Psoas muscle (tissue), 8 donors: Measurements from ENCODE around the gene SIL1. TPM values are rescaled to one million over a fixed set of nuclear protein-coding genes. Genes with fewer than 3 reads are reported as not detected.
"Not testable (repeated sequence)": the region's sequence is repeated elsewhere in the genome, so short reads cannot be mapped to it uniquely, and the experiment has no call there.

Source experiments
- ATAC-seq, 4 donors: fragments of 200-7000 bp; cut with Tn5 transposase; one replicate each; pipeline ENCODE4 v1.9.1; 2020; ENCODE audit warnings: moderate library complexity in 3 of 4, mild to moderate bottlenecking in 2 of 4
- DNase-seq, 2 donors: peaks; one replicate each; pipeline ENCODE4 v3.0.0-alpha.2; 2020
- H3K27ac ChIP-seq: fragments of 200-600 bp; one replicate; pipeline ENCODE4 v1.8.0; 2022
- H3K27me3 ChIP-seq, 3 donors: fragments of 200-600 bp in 1 of 3; one replicate each; pipeline versions ENCODE4 v1.6.1 to v1.8.0; 2013 to 2022; ENCODE audit warnings: low read length in 2 of 3, mild to moderate bottlenecking in 2 of 3, moderate library complexity in 1 of 3; ENCODE audit not compliant: insufficient read depth in 3 of 3
- H3K36me3 ChIP-seq, 2 donors: fragments of 200-600 bp in 1 of 2; one replicate each; pipeline versions ENCODE4 v1.6.1 to v1.8.0; 2013 to 2022; ENCODE audit warnings: low read depth in 1 of 2, mild to moderate bottlenecking in 1 of 2, moderate library complexity in 1 of 2; ENCODE audit not compliant: insufficient read depth in 1 of 2
- H3K4me1 ChIP-seq: fragments of 200-600 bp; one replicate; pipeline ENCODE4 v1.8.0; 2022
- H3K4me3 ChIP-seq: fragments of 200-600 bp; one replicate; pipeline ENCODE4 v1.8.0; 2022; ENCODE audit warnings: mild to moderate bottlenecking
- H3K9me3 ChIP-seq: fragments of 200-600 bp; one replicate; pipeline ENCODE4 v1.8.0; 2022
- CTCF ChIP-seq: fragments of 200-600 bp; IDR thresholded peaks from one replicate; pipeline ENCODE4 v1.8.0; 2022; ENCODE audit warnings: antibody characterized with exemption
- WGBS, 3 donors: extraction: QIAGEN DNeasy Blood & Tissue Kit; methylation state at CpG; one replicate each; pipeline versions ENCODE4 v1.1.6 to v1.1.7; 2013; 5-methylcytosine and 5-hydroxymethylcytosine counted together
- intact Hi-C, 2 donors: fragments of 100-400 bp; cut with DNase I; formaldehyde crosslinking; loops; one replicate each; pipeline versions ENCODE4 v1.11.0 to v1.14.2; 2022
- polyA plus RNA-seq, 3 donors: library from polyadenylated mRNA; stranded (reverse); fragments of 200-250 nt; gene quantifications; one replicate each; pipeline ENCODE4 v1.2.3, GENCODE V29; 2013
- total RNA-seq, 4 donors: library from RNA; stranded (reverse); fragmentation: NEBNext Ultra II Directional in 2 of 4; extraction: Animal tissue kit (Norgen Biotek cat#: 25700) in 2 of 4; gene quantifications; one replicate each; pipeline versions ENCODE4 v1.2.1 to v1.2.4, GENCODE V29; 2021 to 2023
- donor health status: healthy with polysubstance abuse.
- donor health status: DM: no; HTN: no; CAD: no; lungs with moderate emphysema.
- donor health status: Bipolar disorder and iron deficiency.
- donor health status: healthy.
- donor health status: DM: yes; HTN: yes; CAD: no.
- donor health status: DM: no; HTN: no; CAD: no.
- donor health status: DM: no; HTN: no; CAD: no.
- donor health status: DM: yes; HTN: yes; CAD: no.

The SIL1 gene
- total and polyA plus RNA-seq, 7 donors = 27.1 to 52.9 (median 41.0) TPM

GRCh38 chr5:139180850-139181249, 17.3 kb downstream of the SIL1 start:
- H3K36me3 ChIP-seq = no peaks in the 10 kb centered on the region
- TF ChIP-seq CTCF = no peak
- H3K4me1 ChIP-seq = peaks cover 80% of the 10 kb centered on the region
- H3K27ac ChIP-seq = no peak overlapping the region
- no peaks in the 10 kb centered on the region for H3K9me3 ChIP-seq
- ATAC-seq (no peak), DNase-seq (no peak)
- H3K27me3 ChIP-seq = no peaks in the 10 kb centered on the region
- no peak overlapping the region for H3K4me3 ChIP-seq
- 21 to 44% (median 21%) methylated on average over 1 of the region's 1 CpG for WGBS, 3 donors
- intact Hi-C loops = loop anchor here in 1 of 2 donors (5.0 kb wide), 1 partner anchor 44 kb away; no protein-coding TSS in a partner anchor

- intact Hi-C loops = loop anchor here in 1 of 2 donors (2.0 to 5.0 kb wide), 2 partner anchors 17 to 43 kb away; no protein-coding TSS in a partner anchor
- H3K36me3 ChIP-seq, H3K4me3 ChIP-seq, ATAC-seq, H3K9me3 ChIP-seq, H3K27me3 ChIP-seq, DNase-seq: not testable (repeated sequence)
- Histone ChIP-seq H3K4me1 (peaks cover 71% of the 10 kb centered on the region), H3K27ac (peak overlapping the region; percentile 86)
- WGBS, 3 donors = 65 to 77% (median 67%) methylated on average over 7 to 8 of the region's 8 CpGs
These were observed 18.2 kb downstream of the SIL1 start for GRCh38 chr5:139179778-139180513.

GRCh38 chr5:139178935-139179334, 19.2 kb downstream of the SIL1 start:
- WGBS, 3 donors = 27 to 43% (median 42%) methylated on average over 1 of the region's 1 CpG
- peak overlapping the region; percentile 86 for H3K27ac ChIP-seq

GRCh38 chr5:139178589-139178917, 19.6 kb downstream of the SIL1 start:
- Histone ChIP-seq H3K4me1 (peaks cover 58% of the 10 kb centered on the region), H3K4me3 (no peak overlapping the region), H3K36me3 (no peaks in the 10 kb centered on the region), H3K27ac (peak overlapping the region; percentile 86), H3K9me3 (no peaks in the 10 kb centered on the region), H3K27me3 (no peaks in the 10 kb centered on the region)
- no peak for ATAC-seq
- no peak for DNase-seq
- 17 to 34% (median 26%) methylated on average over 3 of the region's 3 CpGs for WGBS, 3 donors
- TF ChIP-seq CTCF = no peak
- intact Hi-C loops = loop anchor here in 1 of 2 donors (2.0 kb wide), 1 partner anchor 18 kb away; no protein-coding TSS in a partner anchor

More at GRCh38 chr5:139178935-139179334, 19.2 kb downstream of the SIL1 start:
- no peak for DNase-seq
- no peak for ATAC-seq
- no peak for TF ChIP-seq CTCF
- H3K27me3 ChIP-seq = no peaks in the 10 kb centered on the region
- H3K36me3 ChIP-seq = no peaks in the 10 kb centered on the region
- intact Hi-C loops = loop anchor here in 1 of 2 donors (2.0 kb wide), 1 partner anchor 18 kb away; no protein-coding TSS in a partner anchor
- H3K9me3 ChIP-seq = no peaks in the 10 kb centered on the region
- no peak overlapping the region for H3K4me3 ChIP-seq
- peaks cover 61% of the 10 kb centered on the region for H3K4me1 ChIP-seq

GRCh38 chr5:139177809-139178588, 20.2 kb downstream of the SIL1 start:
- no peaks in the 10 kb centered on the region for H3K36me3 ChIP-seq
- ATAC-seq = peak; percentile 93 to 97 (median 96)
- no peaks in the 10 kb centered on the region for H3K9me3 ChIP-seq
- intact Hi-C loops = loop anchor here in 1 of 2 donors (2.0 kb wide), 1 partner anchor 19 kb away; no protein-coding TSS in a partner anchor
- WGBS, 3 donors = 21 to 31% (median 27%) methylated on average over 1 of the region's 1 CpG
- DNase-seq = peak; percentile 75 to 92
- peak overlapping the region; percentile 86 for H3K27ac ChIP-seq
- H3K27me3 ChIP-seq = no peaks in the 10 kb centered on the region
- no peak for TF ChIP-seq CTCF
- peaks cover 53% of the 10 kb centered on the region for H3K4me1 ChIP-seq
- H3K4me3 ChIP-seq = no peak overlapping the region

- intact Hi-C loops = not testable (repeated sequence)
These were observed 20.9 kb downstream of the SIL1 start for GRCh38 chr5:139177281-139177680.

GRCh38 chr5:139174382-139174781, 23.8 kb downstream of the SIL1 start:
- intact Hi-C loops, H3K36me3 ChIP-seq, H3K4me3 ChIP-seq, H3K27me3 ChIP-seq, ATAC-seq, H3K27ac ChIP-seq, H3K9me3 ChIP-seq, DNase-seq: not testable (repeated sequence)
- peaks cover 20% of the 10 kb centered on the region for H3K4me1 ChIP-seq
- WGBS, 3 donors = 95 to 100% (median 100%) methylated on average over 1 of the region's 1 CpG

More at GRCh38 chr5:139177281-139177680, 20.9 kb downstream of the SIL1 start:
- Histone ChIP-seq H3K4me1 (peaks cover 47% of the 10 kb centered on the region), H3K27ac (peak overlapping the region; percentile 86)
- 37 to 68% (median 41%) methylated on average over 9 of the region's 9 CpGs for WGBS, 3 donors
- DNase-seq (peak in 1 of 2 donors; percentile 57), ATAC-seq (peak; percentile 13 to 46 (median 33))
- not testable (repeated sequence) for H3K9me3 ChIP-seq, H3K36me3 ChIP-seq, H3K27me3 ChIP-seq, H3K4me3 ChIP-seq
